ENCODE data around the gene RTN3.

RTN3 gene

DNA sequence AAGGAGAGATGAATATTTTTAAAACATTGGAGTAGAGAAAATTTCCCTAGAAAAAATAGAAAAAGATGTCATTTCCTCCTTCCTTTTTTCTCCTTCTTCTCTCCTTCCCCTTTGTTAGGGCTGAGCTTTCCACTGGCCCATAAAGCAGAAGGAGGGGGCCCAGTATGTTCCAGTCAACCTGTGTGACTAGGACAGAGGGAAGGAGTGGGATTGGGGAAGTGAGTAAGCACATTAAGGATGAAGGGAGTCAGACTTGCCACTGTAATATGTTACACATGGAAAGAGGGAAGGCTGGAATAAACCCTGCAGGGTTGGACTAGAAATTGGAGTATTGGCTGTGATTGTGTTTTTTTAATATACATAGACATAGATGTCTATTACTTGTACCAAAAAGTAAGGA lies 111.9 kb downstream of the RTN3 start:
- TF ChIP-seq, protein P1, sequence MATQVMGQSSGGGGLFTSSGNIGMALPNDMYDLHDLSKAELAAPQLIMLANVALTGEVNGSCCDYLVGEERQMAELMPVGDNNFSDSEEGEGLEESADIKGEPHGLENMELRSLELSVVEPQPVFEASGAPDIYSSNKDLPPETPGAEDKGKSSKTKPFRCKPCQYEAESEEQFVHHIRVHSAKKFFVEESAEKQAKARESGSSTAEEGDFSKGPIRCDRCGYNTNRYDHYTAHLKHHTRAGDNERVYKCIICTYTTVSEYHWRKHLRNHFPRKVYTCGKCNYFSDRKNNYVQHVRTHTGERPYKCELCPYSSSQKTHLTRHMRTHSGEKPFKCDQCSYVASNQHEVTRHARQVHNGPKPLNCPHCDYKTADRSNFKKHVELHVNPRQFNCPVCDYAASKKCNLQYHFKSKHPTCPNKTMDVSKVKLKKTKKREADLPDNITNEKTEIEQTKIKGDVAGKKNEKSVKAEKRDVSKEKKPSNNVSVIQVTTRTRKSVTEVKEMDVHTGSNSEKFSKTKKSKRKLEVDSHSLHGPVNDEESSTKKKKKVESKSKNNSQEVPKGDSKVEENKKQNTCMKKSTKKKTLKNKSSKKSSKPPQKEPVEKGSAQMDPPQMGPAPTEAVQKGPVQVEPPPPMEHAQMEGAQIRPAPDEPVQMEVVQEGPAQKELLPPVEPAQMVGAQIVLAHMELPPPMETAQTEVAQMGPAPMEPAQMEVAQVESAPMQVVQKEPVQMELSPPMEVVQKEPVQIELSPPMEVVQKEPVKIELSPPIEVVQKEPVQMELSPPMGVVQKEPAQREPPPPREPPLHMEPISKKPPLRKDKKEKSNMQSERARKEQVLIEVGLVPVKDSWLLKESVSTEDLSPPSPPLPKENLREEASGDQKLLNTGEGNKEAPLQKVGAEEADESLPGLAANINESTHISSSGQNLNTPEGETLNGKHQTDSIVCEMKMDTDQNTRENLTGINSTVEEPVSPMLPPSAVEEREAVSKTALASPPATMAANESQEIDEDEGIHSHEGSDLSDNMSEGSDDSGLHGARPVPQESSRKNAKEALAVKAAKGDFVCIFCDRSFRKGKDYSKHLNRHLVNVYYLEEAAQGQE (IDR thresholded peaks at IDR 0.05; ENCODE audit: insufficient read depth in 1 of 2, low read depth in 2 of 2, low read length in 2 of 2): no peak
- no peak for TF ChIP-seq FOXP2 (optimal IDR thresholded peaks at IDR 0.05; ENCODE audit: borderline replicate concordance, extremely low read depth, extremely low read length, insufficient read depth)
- TF ChIP-seq TAF1 (IDR thresholded peaks at IDR 0.05; ENCODE audit: borderline replicate concordance, insufficient read depth, low read length): no peak
- TF ChIP-seq SIN3A (IDR thresholded peaks at IDR 0.05; ENCODE audit: borderline replicate concordance, insufficient read depth, low read length): no peak
- no peak for TF ChIP-seq POLR2AphosphoS5 (IDR thresholded peaks at IDR 0.05; ENCODE audit: low read depth, low read length)

DNA sequence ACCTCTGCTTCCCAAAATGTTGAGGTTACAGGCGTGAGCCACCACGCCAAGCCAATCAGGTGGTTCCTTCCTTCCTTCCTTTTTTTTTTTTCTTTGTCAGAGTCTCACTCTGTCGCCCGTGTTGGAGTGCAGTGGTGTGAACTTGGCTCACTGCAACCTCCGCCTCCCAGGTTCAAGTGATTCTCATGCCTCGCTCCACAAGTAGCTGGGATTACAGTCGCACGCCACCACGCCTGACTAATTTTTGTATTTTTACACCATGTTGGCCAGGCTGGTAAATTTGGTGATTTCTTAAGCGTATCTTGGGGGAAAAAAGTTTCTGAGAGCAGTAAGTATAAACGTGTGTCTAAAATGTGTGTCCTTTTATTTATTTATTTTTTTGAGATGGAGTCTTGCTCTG lies 113.8 kb downstream of the RTN3 start:
- TF ChIP-seq, protein P1 (IDR thresholded peaks at IDR 0.05; ENCODE audit: insufficient read depth in 1 of 2, low read depth in 2 of 2, low read length in 2 of 2): no peak
- TF ChIP-seq TAF1 (IDR thresholded peaks at IDR 0.05; ENCODE audit: borderline replicate concordance, insufficient read depth, low read length) (no peak), POLR2AphosphoS5 (IDR thresholded peaks at IDR 0.05; ENCODE audit: low read depth, low read length) (no peak), FOXP2 (optimal IDR thresholded peaks at IDR 0.05; ENCODE audit: borderline replicate concordance, extremely low read depth, extremely low read length, insufficient read depth) (no peak), SIN3A (IDR thresholded peaks at IDR 0.05; ENCODE audit: borderline replicate concordance, insufficient read depth, low read length) (no peak)

DNA sequence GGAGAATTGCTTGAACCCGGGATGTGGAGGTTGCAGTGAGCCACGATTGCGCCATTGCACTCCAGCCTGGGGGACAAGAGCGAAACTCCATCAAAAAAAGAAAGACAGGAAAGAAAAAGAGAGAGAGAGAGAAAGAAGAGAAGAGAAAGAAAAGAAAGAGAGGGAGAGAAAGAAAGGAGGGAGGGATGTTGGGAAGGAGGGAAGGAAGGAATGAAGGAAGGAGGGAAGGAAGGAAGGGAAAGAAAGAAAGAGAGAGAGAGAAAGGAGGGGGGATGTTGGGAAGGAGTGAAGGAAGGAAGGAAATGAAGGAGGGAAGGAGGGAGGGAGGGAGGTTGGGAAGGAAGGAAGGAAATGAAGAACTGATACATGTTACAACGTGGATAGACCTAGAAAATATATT lies 119.6 kb downstream of the RTN3 start:
- TF ChIP-seq POLR2AphosphoS5 (IDR thresholded peaks at IDR 0.05; ENCODE audit: low read depth, low read length) (no peak), TAF1 (IDR thresholded peaks at IDR 0.05; ENCODE audit: borderline replicate concordance, insufficient read depth, low read length) (no peak), SIN3A (IDR thresholded peaks at IDR 0.05; ENCODE audit: borderline replicate concordance, insufficient read depth, low read length) (no peak), FOXP2 (optimal IDR thresholded peaks at IDR 0.05; ENCODE audit: borderline replicate concordance, extremely low read depth, extremely low read length, insufficient read depth) (no peak)
- TF ChIP-seq, protein P1 (IDR thresholded peaks at IDR 0.05; ENCODE audit: insufficient read depth in 1 of 2, low read depth in 2 of 2, low read length in 2 of 2): no peak

DNA sequence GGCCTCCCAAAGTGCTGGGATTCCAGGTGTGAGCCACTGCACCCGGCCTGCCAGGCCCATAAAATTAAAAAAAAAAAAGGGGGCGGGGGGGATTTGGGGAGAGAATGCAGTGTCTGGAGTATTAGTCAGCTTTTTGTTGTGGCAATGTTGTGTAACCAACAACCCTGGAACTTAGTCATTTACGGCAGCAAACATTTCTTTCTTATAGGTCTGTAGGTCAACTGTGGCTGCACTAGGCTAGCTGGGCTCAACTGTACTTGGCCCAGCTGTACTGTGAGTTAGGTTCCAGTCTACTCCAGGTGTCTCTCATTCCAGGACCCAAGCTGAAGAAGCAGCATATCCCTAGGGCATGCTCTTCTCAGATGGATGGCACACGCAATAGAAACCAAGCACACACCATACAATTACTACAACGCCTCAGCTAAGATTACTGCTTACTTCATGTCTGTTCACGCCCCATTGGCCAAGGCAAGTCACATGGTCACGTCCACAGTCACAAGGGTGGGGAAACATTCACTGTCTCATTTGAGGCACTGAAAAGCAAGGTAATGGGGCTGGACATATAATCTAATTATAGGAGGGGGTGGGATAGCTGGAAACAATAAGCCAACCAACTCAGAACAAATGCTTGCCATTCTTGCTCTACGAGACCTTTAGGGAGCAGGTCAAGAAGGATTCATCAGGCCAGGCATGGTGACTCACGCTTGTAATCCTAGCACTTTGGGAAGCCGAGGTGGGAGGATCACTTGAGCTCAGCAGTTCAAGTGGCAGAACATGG lies 121.5 kb downstream of the RTN3 start:
- TF ChIP-seq, protein P1 (IDR thresholded peaks at IDR 0.05; ENCODE audit: insufficient read depth in 1 of 2, low read depth in 2 of 2, low read length in 2 of 2): 0 out of 4 replicates have a peak, but pooled peaks of 1 of the 2 experiments have one; percentile 26
- TF ChIP-seq SIN3A (IDR thresholded peaks at IDR 0.05; ENCODE audit: borderline replicate concordance, insufficient read depth, low read length) (0 out of 2 replicates have a peak, but pooled peaks have one; percentile 68), POLR2AphosphoS5 (IDR thresholded peaks at IDR 0.05; ENCODE audit: low read depth, low read length) (peak; percentile 54), FOXP2 (optimal IDR thresholded peaks at IDR 0.05; ENCODE audit: borderline replicate concordance, extremely low read depth, extremely low read length, insufficient read depth) (no peak), TAF1 (IDR thresholded peaks at IDR 0.05; ENCODE audit: borderline replicate concordance, insufficient read depth, low read length) (no peak; the same call in 1 of the 2 replicates)
